Stomach (tissue), 4 donors: ENCODE results near the gene FCRLB.

ENCODE experiments used
- CTCF ChIP-seq, 7 experiments: fragments of 450-650 bp in 4 of 7; fragments of 200-600 bp in 3 of 7; sonication (generic) in 3 of 7; IDR thresholded peaks; one replicate each; pipeline ENCODE4 v1.5.1; 2016 to 2019; ENCODE audit warnings: antibody characterized with exemption in 7 of 7, control low read depth in 2 of 7, mild to moderate bottlenecking in 1 of 7
- EP300 ChIP-seq: sonication (generic); formaldehyde crosslinking; IDR thresholded peaks from one replicate; pipeline ENCODE4 v1.6.1; 2017; ENCODE audit warnings: antibody characterized with exemption
- POLR2A ChIP-seq, 4 donors: fragments of 450-650 bp; IDR thresholded peaks; one replicate each; pipeline ENCODE4 v1.6.1; 2016; ENCODE audit warnings: antibody characterized with exemption in 4 of 4, control low read depth in 2 of 4, mild to moderate bottlenecking in 1 of 4, moderate library complexity in 1 of 4

- no peak for TF ChIP-seq CTCF (IDR thresholded peaks at IDR 0.05)
- TF ChIP-seq POLR2A (IDR thresholded peaks at IDR 0.05): no peak
- no peak for TF ChIP-seq EP300
Measured at GRCh38 chr1:161771161-161771560, 49.8 kb downstream of the FCRLB start.
